ENCODE data around the gene FBN2. TPM values are rescaled to one million over a fixed set of nuclear protein-coding genes. Genes with fewer than 3 reads are reported as not detected.

The FBN2 gene
- total and polyA plus RNA-seq, 12 donors = 2.9 to 28.9 (median 13.5) TPM

DNA sequence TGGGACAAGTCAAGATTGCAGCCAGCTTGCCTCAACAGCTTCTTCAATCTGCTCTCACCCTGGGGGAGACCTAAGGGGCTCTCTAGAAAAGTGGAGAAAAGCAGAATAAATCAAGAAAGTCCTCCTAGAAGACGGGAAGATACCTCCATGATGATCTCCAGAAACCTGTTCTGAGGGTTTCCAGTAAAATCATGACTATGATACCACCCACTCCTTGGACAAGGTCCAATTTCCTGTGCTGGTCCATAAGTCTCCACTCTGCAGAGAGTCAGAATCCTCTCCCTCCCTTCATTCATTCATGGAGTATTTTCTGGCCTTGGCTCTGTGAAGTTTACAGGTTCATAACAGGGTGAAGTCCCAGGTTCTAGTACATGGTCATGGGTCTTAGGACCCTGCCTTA lies 285.8 kb downstream of the FBN2 start:
- H3K27me3 ChIP-seq = no peaks in the 10 kb centered on the region
- ATAC-seq = peak in 1 of 8 donors; percentile 32
- H3K4me3 ChIP-seq = no peak overlapping the region
- TF ChIP-seq, protein P1, sequence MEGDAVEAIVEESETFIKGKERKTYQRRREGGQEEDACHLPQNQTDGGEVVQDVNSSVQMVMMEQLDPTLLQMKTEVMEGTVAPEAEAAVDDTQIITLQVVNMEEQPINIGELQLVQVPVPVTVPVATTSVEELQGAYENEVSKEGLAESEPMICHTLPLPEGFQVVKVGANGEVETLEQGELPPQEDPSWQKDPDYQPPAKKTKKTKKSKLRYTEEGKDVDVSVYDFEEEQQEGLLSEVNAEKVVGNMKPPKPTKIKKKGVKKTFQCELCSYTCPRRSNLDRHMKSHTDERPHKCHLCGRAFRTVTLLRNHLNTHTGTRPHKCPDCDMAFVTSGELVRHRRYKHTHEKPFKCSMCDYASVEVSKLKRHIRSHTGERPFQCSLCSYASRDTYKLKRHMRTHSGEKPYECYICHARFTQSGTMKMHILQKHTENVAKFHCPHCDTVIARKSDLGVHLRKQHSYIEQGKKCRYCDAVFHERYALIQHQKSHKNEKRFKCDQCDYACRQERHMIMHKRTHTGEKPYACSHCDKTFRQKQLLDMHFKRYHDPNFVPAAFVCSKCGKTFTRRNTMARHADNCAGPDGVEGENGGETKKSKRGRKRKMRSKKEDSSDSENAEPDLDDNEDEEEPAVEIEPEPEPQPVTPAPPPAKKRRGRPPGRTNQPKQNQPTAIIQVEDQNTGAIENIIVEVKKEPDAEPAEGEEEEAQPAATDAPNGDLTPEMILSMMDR (IDR thresholded peaks at IDR 0.05) = no peak
- no peak for DNase-seq
- 82 to 90% methylated on average over 1 of the region's 1 CpG for WGBS, 2 donors
- H3K9me3 ChIP-seq = peaks cover 0 to 8% (median 0%) of the 10 kb centered on the region in 11 donors
- H3K36me3 ChIP-seq = no peaks in the 10 kb centered on the region
- no peak overlapping the region for H3K27ac ChIP-seq
- intact Hi-C loops (cut with DNase I) = no loop called here
- H3K4me1 ChIP-seq = peaks cover 0 to 17% (median 6%) of the 10 kb centered on the region in 9 donors

DNA sequence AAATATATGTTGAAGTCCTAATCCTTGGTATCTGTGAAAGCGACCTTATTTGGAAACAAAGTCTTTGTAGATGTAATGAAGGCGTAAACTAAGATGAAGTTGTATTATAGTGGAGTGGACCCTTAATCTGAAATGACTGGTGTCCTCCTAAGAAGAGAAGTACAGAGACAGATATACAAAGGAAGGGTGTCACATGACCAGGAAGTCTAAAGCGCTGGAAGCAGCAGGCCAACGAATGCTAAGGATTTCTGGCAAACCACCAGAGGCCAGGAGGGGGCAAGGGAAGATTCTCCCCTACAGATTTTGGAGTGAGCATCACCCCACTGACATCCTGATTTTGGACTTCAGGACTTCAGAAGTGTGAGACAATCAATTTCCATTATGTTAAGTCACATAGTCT lies 292.1 kb downstream of the FBN2 start:
- H3K36me3 ChIP-seq = no peaks in the 10 kb centered on the region
- ATAC-seq = no peak
- TF ChIP-seq, protein P1 (IDR thresholded peaks at IDR 0.05) = no peak
- 78 to 80% methylated on average over 4 of the region's 4 CpGs for WGBS, 2 donors
- peaks cover 0 to 4% (median 0%) of the 10 kb centered on the region in 11 donors for H3K9me3 ChIP-seq
- H3K27ac ChIP-seq = no peak overlapping the region
- intact Hi-C loops (cut with DNase I) = no loop called here
- no peak for DNase-seq
- no peaks in the 10 kb centered on the region for H3K4me1 ChIP-seq
- H3K4me3 ChIP-seq = no peak overlapping the region
- H3K27me3 ChIP-seq = no peaks in the 10 kb centered on the region

DNA sequence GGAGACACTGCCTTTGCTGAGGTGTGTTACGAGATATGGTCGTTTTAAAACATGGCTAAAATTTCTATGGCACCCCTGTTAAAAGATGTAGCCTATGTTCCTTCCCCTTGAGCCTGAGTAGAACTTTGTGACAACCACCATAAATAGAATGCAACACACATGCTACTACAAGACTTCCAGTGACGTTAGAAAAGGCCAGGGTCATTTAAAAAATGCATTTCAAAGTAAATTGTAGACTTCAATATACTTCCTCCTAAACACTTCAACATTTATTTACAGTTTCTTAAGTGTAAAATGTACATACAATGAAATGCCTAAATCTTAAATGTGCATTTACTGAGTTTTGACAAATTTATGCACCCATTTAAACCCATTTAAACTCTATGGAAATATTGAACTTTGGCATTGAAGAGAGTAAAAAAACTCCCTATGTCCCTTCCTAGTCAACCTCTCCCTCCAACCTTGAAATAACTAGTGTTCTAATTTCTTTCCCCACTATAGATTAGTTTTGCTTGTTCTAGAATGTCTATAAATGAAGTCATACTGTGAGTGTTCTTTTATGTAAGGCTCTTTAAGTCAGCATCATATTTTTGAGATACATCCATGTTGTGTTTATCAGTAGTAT lies 294.0 kb downstream of the FBN2 start:
- Histone ChIP-seq H3K27ac (no peak overlapping the region), H3K4me3 (no peak overlapping the region), H3K4me1 (no peaks in the 10 kb centered on the region), H3K9me3 (no peaks in the 10 kb centered on the region), H3K27me3 (no peaks in the 10 kb centered on the region), H3K36me3 (no peaks in the 10 kb centered on the region)
- no peak for ATAC-seq
- WGBS, 2 donors = 83 to 87% methylated on average over 3 of the region's 3 CpGs
- TF ChIP-seq, protein P1 (IDR thresholded peaks at IDR 0.05) = no peak
- no peak for DNase-seq
- intact Hi-C loops (cut with DNase I) = no loop called here

DNA sequence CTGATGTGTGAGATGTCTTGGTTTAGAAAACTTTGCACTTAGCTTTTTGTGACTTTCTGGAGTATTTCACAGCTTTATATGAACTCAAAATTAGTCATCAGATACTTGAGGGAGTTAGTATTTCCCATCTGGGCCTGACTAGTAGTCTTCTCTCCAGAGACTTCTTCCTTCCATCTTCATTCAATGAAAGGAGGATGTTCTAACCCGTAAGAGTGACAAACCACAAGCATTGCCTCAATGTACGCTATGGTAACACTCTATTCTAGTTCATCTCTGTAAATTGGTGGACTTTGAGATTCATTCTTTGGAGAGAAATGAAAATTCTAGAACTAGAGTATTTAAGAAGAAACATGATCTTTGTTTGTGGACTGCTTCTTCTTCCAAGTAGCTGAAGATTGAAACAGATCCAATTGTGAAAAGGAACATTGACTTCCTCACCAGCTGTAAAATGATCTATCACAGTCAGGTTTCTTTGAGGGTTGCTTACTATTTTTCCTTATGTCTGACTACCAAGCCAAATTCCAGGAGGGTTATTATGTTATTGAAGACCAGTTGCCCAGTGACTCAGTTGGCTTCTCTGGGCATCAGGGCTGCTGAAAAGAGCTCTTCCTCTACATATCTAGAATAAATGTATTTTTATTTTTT lies 296.9 kb downstream of the FBN2 start:
- 78 to 84% methylated on average over 2 of the region's 2 CpGs for WGBS, 2 donors
- ATAC-seq = no peak
- intact Hi-C loops (cut with DNase I) = no loop called here
- DNase-seq = no peak
- Histone ChIP-seq H3K4me1 (peaks cover 0 to 10% (median 0%) of the 10 kb centered on the region in 9 donors), H3K4me3 (no peak overlapping the region), H3K36me3 (no peaks in the 10 kb centered on the region), H3K9me3 (no peaks in the 10 kb centered on the region), H3K27me3 (no peaks in the 10 kb centered on the region), H3K27ac (no peak overlapping the region)
- TF ChIP-seq, protein P1 (IDR thresholded peaks at IDR 0.05) = no peak

Measured in heart right ventricle (tissue), 16 donors.